Activated CD4-positive, alpha-beta T cell treated with anti-CD3 and anti-CD28 coated beads for 48 hours (primary cell): Measurements from ENCODE around the gene UTS2R.
"Not testable (repeated sequence)": the region's sequence is repeated elsewhere in the genome, so short reads cannot be mapped to it uniquely, and the experiment has no call there.

Experiments
- DNase-seq: peaks from one replicate; pipeline ENCODE4 v3.0.0-alpha.2; 2020

UTS2R gene

DNA sequence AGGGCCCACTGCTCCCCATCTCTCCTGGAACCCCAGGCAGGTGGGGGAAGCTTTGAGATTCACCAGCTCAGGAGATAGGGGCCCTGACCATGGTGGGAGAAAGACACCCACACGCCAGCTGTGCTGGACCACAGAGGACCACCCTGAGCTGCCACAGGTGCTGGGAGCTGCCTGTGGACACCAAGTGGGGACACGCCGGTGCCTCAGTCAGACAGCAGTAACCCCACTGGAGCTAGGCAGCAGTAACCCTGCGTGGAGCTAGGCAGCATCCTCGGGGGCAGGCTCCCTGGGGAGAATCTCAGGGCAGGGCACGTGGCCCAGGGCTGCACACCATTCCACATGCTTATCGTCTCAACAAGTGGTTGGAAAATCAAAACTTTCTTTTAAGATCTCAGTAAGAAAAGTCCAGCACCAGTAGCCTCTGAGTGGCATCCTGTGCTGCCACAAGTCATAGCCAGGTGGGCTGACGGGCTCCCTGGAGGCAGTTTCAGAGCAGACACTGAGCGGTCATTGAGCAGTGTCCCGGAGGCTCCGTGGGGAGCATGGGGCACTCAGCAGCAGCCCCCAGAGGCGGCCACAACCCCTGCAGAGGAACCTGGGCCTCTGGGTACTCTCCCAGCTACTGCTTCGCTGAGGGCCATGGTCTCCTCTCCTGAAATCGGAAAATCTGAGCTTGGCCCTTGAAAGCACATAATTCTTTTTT is 38.6 kb downstream of the UTS2R start:
- DNase-seq = no peak

DNA sequence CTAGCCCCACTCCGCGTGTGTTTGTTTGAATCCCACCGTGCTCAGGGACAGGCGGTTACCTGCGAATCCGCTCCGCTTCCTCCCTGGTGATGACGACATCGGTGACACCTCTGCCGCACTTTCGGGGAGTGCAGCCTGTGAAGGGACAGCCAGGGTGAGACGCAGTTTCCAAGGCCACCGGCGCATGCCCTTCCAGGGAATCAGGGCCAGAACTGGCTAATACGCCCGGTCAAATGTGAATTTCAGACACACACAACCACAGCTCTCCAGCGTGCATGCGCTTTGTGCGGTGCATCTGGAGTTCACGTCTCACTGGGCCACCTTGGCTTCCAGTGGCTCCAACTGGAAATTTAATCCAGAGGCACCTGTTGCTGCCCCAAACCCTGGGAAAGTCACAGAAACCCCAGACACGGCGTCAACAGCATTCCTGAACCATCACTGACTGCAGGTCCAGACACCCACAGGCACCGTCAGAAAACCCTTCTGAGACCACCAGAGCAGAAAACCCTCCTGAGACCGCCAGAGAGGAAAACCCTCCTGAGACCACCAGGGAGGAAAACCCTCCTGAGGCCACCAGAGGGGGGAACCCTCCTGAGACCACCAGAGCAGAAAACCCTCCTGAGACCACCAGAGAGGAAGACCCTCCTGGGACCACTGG is 40.0 kb downstream of the UTS2R start:
- no peak for DNase-seq

DNA sequence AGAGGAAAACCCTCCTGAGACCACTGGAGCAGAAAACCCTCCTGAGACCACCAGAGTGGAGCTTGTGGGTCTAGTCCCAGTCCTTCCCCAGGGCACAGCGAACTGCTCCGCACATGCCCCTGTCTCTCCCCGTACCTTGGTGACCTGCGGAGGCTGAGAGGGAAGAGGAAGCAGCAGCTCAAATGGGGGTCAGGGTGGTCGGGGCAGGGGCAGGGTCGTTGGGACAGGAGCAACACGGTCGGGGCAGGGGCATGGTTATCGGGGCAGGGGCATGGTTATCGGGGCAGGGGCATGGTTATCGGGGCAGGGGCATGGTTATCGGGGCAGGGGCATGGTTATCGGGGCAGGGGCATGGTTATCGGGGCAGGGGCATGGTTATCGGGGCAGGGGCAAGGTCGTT is 40.5 kb downstream of the UTS2R start:
- DNase-seq = not testable (repeated sequence)

DNA sequence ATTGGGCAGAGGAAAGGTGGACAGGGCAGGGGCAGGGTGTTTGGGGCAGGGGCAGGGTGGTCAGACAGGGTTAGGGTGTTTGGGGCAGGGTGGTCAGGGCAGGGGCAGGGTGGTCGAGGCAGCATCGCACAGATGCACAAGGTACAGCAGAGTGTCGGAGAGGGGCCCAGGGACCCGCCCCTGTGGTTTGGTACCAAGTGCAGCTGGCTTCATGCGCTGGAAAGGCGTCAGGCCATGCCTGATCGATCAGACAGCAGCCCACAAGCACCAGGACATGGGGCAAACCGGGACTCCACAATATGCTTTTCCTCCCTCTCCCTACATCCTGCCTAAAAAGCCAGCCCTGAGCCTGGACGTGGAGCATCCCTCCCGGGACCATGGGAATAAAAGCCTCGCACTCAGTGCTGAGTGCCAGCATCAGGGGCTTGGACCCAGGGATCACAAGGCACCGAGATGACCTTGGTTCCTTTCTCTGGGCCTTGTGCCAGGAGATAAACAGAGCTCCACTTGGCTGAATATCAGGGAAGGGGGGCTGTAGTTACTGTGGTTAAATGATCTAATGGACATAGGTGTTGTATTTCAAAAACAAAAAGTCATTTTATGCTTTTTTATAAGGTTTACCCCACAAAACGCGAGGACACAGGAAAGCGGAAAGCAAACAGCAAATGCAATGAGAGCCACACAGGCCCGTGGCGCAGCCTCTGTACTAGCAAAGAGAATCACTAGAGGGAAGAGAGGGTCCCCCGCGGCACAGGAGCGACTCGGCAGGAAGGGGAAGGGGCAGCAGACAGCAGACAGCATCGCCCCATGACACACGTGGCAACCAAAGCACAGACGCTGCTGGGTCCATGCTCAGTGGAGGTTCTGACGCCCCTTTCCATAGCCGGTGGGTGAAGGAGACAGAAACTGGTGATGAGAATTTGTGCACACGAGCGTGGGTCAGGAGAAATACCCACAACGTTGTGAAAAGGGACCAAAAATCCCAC is 41.3 kb downstream of the UTS2R start:
- DNase-seq = no peak

DNA sequence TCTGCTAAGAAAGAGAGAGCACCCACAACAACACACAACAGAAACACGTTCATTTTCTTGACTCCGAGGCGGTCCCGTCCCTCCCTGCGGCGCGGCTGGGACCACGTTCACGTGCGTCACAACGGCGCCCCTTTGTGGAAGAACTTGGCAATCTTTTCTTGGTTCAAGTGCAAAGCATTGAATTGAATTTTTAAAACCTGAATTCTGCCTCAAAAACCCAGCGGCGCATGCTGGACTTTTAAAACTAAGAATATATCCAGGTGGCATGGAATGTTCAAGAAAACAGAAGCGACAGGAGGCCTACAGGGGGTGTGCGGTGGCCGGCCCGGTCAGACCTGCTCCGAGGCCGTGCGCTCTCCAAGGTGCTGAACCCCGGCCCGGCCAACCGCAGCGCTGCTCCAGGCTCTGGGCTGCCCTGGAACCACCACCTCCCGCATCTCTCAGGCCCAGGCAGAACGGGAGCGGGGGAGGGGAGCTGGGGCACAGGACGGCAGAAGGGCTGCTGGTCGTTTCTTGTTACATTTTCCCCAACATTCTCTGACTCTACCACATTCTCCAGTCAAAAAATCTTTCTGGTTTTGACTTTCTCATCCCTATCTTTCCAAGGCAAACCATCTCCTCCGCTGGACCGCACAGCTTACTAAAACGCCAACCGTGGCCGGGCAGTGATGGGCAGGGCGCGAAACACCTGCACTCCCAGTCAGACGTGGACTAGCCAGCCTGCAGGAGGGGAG is 43.1 kb downstream of the UTS2R start:
- DNase-seq = peak; percentile 86

DNA sequence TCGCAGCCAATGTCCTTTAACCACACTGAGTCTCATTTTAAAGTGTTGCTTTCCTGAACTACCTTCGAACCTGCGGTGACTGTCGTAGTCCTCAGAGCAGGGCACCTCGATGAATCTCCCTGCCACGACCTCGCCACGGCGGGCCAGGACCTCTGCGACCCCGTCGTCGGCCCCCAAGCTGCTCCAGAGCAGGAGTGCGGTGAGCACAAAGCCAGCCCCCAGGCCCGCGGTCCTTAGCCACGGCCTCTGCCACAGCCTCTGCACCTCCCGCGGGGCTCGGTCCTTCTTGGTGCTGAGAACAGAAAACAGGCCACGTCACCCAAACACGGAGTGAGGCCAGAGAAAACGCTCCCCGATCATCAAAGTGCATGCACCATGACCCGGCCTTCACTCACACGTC is 43.8 kb downstream of the UTS2R start:
- DNase-seq = no peak

DNA sequence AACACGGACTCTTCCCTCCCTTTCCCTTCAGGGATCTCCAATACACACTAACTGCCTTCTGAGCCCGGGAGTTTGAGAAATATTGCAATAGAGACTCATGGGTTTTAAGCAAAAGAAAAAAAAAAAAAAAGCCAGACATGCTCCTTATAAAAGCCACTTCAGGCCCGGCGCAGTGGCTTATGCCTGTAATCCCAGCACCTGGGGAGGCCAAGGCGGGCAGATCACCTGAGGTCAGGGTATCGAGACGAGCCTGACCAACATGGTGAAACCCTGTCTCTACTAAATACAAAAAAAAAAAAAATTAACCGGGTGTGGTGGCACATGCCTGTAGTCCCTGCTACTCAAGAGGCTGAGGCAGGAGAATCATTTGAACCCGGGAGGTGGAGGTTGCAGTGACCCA is 44.2 kb downstream of the UTS2R start:
- DNase-seq = no peak

DNA sequence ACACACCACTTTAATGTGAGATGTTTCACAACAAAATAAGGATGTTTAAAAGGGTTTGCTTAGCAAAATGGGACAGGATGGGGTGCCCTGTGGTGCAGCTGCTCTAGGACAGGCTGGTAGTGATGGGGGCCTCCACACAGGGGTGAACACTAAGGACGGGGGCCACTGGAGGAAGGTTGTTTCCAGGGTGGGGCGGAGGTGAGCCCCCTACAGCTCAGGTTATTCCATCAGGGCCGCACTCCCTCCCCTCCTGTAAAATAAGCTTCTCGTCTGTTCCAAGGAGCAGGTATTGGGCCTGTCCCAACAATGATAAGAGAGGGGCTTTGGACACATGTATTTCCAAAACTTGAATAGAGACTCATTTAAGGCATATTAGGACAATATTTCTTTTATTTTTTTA is 44.7 kb downstream of the UTS2R start:
- DNase-seq = no peak

DNA sequence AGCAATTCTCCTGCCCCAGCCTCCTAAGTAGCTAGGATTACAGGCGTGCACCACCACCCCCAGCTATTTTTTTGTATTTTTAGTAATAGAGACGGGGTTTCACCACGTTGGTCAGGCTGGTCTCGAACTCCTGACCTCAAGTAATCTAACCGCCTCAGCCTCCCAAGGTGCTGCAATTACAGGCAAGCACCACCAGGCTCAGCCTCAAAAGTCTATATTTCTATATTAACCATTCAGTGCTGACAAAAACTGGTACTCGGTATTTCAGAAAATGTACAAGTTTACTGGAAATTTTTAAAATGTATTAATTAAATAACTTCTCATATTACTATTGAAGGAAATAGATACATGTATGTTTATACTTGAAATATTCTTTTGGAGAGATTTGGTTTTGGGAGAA is 45.2 kb downstream of the UTS2R start:
- DNase-seq = peak; percentile 45

DNA sequence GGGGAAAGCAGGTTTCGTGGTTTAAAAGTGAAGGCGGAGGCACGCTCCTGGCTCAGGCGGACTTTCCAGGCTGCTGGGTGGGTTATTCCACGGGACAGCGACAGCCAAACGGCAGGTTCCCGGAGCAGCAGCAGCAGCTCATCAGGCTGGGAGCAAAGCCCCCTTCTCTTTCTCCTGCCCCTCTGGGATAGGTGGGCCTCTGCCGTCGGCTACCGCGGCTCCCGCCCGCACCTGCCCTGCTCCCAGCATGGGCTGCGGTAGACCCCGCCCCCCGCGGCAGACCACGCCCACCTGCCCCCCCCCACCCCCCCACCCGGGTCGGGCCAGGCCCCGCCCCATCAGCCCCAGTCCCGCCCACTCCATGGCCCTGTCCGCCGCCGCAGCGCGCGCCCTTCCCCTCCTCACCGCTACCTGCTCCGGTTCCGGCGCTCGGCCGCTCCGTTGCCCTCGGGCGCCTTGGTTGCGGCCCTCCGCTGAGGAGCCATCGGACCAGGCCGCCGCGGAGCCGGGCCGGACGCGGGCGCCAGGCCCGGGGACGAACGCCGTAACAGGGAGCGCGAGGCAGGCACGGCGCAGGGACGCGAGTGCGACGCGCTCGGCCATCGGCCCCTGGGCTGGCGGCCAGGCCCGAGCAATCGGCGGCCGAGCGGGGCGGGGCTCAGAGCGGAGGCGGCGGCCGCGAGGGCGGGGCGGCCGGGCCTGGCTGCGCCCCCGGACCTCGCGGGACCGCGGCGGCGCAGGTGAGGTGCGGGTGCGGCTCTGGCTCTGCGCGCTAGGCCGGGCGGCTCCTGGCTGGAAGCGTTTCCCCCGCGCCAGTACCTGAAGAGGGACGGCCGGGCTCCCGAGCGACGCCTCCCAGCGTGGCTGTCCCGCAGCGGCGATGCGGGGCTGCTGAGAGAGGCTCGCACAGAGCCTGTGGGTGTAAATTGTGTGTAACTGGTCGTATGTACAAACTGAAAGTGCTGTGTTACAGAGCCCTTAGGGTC is 46.7 kb downstream of the UTS2R start, which contains the start of the genes HEXD and OGFOD3:
Gene HEXD, plus strand, starts transcription at position 347 of the 986 bp plus-strand sequence. CDS start 1,453 bp downstream, outside the sequence.
Gene OGFOD3, minus strand, starts transcription at position 586 of the 986 bp plus-strand sequence. Its CDS starts 101 bp downstream, at position 485.
- DNase-seq = peak; percentile 85

DNA sequence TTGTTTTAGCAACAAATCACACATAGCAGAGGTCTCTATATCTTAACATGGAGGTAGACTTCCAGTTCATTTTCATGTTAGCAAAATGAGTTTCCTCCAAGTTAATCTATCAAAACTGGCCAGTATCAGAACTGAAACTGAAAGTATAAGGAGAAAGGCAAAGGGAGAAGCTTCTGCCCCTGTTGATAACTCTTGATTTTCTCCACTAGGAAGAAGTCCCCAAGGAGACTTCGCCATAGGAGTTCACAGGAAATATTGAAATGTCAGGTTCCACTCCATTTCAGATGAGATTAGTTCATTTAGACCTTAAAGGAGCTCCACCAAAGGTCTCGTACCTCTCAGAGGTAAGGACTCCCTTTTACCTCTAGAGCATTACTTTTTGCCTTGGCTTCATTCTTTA is 48.0 kb downstream of the UTS2R start:
- DNase-seq = no peak

DNA sequence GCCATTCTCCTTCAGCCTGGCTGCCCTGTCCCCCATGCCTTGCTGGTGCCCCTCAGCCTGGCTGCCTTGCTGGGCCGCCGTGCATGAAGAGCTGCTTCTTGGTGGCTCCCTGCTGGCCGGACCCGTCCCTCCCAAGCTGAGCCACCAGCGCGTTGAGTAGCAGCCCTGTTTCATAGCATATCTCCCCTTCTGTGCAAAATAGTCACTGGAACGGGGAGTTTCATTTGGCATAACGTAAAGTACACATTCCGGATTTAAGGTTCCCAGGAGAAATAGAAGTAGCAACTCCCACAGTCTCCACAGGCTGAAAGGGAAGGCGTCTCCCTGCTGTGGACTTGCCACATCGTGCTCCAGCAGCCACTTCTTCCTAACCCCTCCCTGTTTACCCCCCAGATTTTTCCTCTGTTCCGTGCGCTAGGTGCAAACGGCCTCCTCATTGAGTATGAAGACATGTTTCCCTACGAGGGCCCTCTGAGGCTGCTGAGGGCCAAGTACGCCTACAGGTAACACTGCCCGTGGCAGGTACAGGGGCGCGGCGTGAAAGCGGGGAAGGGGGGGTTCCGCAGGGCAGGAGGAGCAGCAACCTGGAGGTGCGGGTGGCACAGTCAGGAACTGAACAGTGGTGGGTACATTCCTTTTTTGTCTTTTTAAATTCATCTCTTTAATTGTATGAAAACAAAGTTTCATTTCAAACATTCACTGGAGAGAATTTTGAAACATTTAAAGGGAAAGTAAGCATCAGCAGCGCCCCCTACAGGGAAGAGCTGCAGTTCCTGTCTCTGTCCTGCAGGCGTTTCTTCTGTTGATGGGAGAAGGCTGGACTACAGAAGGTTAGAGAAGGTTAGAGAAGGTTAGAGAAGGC is 52.7 kb downstream of the UTS2R start:
- DNase-seq = peak; percentile 78

DNA sequence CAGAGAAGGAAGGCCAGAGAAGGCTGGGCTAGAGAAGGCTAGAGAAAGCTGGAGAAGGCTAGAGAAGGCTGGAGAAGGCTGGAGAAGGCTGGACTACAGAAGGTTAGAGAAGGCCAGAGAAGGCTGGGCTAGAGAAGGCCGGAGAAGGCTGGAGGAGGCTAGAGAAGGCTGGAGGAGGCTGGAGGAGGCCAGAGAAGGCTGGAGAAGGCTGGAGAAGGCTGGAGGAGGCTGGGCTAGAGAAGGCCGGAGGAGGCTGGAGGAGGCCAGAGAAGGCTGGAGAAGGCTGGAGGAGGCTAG is 53.2 kb downstream of the UTS2R start:
- DNase-seq = no peak
